ENCODE measurements around the gene HMCN1. TPM values are rescaled to one million over a fixed set of nuclear protein-coding genes. Genes with fewer than 3 reads are reported as not detected.

The HMCN1 gene
- total RNA-seq, 2 donors from 2014 or later, result 3.5 to 9.9 TPM

DNA sequence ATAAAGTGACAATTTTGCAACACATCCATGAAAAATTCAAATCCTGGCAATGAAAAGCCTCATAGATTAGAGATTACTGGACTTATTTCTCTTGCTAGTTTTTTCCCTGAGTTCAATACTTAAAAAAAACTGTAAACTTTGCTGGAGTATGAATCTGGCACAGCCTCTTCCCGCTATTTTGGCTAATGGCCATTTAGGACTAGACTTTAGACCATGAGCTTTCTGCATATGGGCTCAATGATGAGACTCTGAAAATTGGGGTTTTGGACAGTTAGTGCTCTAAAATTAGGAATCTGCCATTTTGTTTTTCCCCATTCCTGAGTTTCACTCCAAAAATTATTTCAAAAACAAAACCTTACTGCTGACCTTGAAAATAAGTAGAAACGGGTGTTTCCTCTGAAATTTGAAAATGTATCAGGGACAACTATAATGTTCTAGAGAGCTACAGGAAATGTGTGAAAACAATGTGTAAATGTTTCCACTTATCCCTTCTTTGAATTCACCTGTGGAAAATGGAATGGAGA, 137.5 kb downstream of the HMCN1 start:
- TF ChIP-seq POLR2A (IDR thresholded peaks at IDR 0.05) (no peak), POLR2AphosphoS5 (IDR thresholded peaks at IDR 0.05) (no peak)
- TF ChIP-seq, protein P1, sequence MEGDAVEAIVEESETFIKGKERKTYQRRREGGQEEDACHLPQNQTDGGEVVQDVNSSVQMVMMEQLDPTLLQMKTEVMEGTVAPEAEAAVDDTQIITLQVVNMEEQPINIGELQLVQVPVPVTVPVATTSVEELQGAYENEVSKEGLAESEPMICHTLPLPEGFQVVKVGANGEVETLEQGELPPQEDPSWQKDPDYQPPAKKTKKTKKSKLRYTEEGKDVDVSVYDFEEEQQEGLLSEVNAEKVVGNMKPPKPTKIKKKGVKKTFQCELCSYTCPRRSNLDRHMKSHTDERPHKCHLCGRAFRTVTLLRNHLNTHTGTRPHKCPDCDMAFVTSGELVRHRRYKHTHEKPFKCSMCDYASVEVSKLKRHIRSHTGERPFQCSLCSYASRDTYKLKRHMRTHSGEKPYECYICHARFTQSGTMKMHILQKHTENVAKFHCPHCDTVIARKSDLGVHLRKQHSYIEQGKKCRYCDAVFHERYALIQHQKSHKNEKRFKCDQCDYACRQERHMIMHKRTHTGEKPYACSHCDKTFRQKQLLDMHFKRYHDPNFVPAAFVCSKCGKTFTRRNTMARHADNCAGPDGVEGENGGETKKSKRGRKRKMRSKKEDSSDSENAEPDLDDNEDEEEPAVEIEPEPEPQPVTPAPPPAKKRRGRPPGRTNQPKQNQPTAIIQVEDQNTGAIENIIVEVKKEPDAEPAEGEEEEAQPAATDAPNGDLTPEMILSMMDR (IDR thresholded peaks at IDR 0.05), result no peak
- DNase-seq (ENCODE audit: low spot score), result no peak
- Histone ChIP-seq H3K4me3 (no peak overlapping the region), H3K27me3 (replicated peaks; ENCODE audit: insufficient read depth) (no peaks in the 10 kb centered on the region), H3K9me3 (no peaks in the 10 kb centered on the region), H3K27ac (no peak overlapping the region), H3K36me3 (no peaks in the 10 kb centered on the region), H3K4me1 (replicated peaks) (no peaks in the 10 kb centered on the region)
- WGBS, result 86% methylated on average over 2 of the region's 2 CpGs
- intact Hi-C loops (cut with DNase I), result no loop called here

- intact Hi-C loops (cut with DNase I), result no loop called here
- no peaks in the 10 kb centered on the region for H3K9me3 ChIP-seq
- H3K4me3 ChIP-seq, result no peak overlapping the region
- no peaks in the 10 kb centered on the region for H3K36me3 ChIP-seq
- TF ChIP-seq POLR2AphosphoS5 (IDR thresholded peaks at IDR 0.05) (no peak), POLR2A (IDR thresholded peaks at IDR 0.05) (no peak)
- TF ChIP-seq, protein P1 (IDR thresholded peaks at IDR 0.05), result no peak
- no peak overlapping the region for H3K27ac ChIP-seq
- H3K4me1 ChIP-seq (replicated peaks), result no peaks in the 10 kb centered on the region
- no peaks in the 10 kb centered on the region for H3K27me3 ChIP-seq (replicated peaks; ENCODE audit: insufficient read depth)
- 70% methylated on average over 2 of the region's 2 CpGs for WGBS
- no peak for DNase-seq (ENCODE audit: low spot score)
Measured at GRCh38 chr1:185874246-185874645, 140.1 kb downstream of the HMCN1 start.

DNA sequence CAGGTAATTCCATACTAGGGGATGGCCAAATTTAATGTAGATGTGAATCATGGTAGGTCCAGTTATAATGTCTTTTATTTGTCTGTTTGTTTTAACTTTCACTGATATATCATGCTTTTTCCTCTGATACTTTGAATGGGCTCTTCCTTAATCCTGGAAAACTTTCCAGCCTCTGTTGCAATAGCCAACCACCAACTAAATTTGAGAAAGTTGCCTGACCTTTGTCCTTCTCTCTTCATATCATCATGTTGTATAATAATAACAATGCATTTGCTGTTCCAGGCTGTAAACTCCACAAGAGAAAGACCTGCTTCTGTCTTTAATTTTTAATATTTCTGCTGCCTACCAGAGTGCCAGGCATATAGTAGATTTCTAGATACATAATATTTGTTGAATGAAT, 146.1 kb downstream of the HMCN1 start:
- Histone ChIP-seq H3K9me3 (no peaks in the 10 kb centered on the region), H3K4me1 (replicated peaks) (no peaks in the 10 kb centered on the region), H3K27ac (no peak overlapping the region), H3K4me3 (no peak overlapping the region), H3K36me3 (no peaks in the 10 kb centered on the region), H3K27me3 (replicated peaks; ENCODE audit: insufficient read depth) (no peaks in the 10 kb centered on the region)
- DNase-seq (ENCODE audit: low spot score), result no peak
- TF ChIP-seq POLR2A (IDR thresholded peaks at IDR 0.05), result no peak
- no peak for TF ChIP-seq POLR2AphosphoS5 (IDR thresholded peaks at IDR 0.05)
- TF ChIP-seq, protein P1 (IDR thresholded peaks at IDR 0.05), result no peak
- intact Hi-C loops (cut with DNase I), result no loop called here

DNA sequence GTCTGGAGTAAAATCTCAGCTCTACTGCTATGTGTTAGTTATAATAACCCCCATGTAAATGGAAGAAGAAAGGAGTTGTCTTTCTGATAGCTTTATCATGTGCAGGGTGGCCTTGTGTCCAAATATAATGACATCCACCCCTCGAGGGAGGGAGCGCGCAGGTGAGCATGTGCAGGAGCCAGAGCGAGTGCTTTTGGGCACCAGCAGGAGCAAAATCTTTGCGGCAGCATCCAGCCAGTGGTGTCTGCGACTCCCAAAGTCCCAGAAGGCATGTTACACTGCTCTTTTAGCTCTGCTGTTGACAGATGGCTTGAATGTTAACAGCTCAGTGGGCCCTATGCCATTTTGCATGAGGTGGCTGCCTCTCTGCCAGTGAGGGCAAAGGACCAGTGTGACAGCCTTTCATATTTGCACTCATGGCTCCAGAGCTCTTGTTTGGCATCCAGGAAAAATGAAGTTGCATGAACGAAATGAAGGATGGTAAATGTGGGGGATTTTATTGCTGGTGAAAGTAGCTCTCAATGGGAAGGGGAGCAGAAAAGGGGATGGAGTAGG, 146.7 kb downstream of the HMCN1 start:
- Histone ChIP-seq H3K36me3 (no peaks in the 10 kb centered on the region), H3K27ac (no peak overlapping the region), H3K4me3 (no peak overlapping the region), H3K27me3 (replicated peaks; ENCODE audit: insufficient read depth) (no peaks in the 10 kb centered on the region), H3K9me3 (no peaks in the 10 kb centered on the region), H3K4me1 (replicated peaks) (no peaks in the 10 kb centered on the region)
- intact Hi-C loops (cut with DNase I), result no loop called here
- DNase-seq (ENCODE audit: low spot score), result no peak
- no peak for TF ChIP-seq POLR2A (IDR thresholded peaks at IDR 0.05)
- TF ChIP-seq POLR2AphosphoS5 (IDR thresholded peaks at IDR 0.05), result no peak
- TF ChIP-seq, protein P1 (IDR thresholded peaks at IDR 0.05), result no peak
- WGBS, result 91% methylated on average over 7 of the region's 7 CpGs

DNA sequence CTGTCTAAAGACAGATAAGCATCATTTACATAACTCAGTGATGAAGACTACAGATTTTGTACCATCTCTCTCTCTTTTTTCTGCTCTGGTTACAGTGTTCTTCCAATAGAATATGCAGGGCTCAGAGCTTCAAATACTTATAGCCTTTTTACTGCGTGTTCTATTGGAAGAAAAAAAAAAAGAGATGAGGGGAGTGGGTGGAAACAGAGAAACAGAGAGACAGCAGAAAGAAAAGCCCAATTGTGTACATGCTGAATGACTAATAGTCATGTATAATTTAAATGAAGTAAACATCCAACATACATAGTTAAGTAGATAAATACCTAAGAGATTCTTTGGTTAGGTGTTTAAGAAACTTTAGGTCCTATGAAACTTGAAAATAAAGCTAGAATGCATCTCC, 151.9 kb downstream of the HMCN1 start:
- no peak for DNase-seq (ENCODE audit: low spot score)
- intact Hi-C loops (cut with DNase I), result no loop called here
- no peaks in the 10 kb centered on the region for H3K27me3 ChIP-seq (replicated peaks; ENCODE audit: insufficient read depth)
- WGBS, result 73% methylated on average over 1 of the region's 1 CpG
- H3K4me3 ChIP-seq, result no peak overlapping the region
- H3K9me3 ChIP-seq, result no peaks in the 10 kb centered on the region
- H3K27ac ChIP-seq, result no peak overlapping the region
- no peaks in the 10 kb centered on the region for H3K36me3 ChIP-seq
- H3K4me1 ChIP-seq (replicated peaks), result no peaks in the 10 kb centered on the region
- TF ChIP-seq POLR2AphosphoS5 (IDR thresholded peaks at IDR 0.05) (no peak), POLR2A (IDR thresholded peaks at IDR 0.05) (no peak)
- TF ChIP-seq, protein P1 (IDR thresholded peaks at IDR 0.05), result no peak
